Fibroblast of skin of back (primary cell): Measurements from ENCODE around the gene EIF3B.
A peak's percentile ranks its signal among the peaks of the same experiment; 100 is the strongest.
"Not testable (repeated sequence)": the region's sequence is repeated elsewhere in the genome, so short reads cannot be mapped to it uniquely, and the experiment has no call there.

ENCODE experiments used
- DNase-seq: peaks from one replicate; pipeline ENCODE4 v3.0.0-alpha.2; 2013

The EIF3B gene

DNA sequence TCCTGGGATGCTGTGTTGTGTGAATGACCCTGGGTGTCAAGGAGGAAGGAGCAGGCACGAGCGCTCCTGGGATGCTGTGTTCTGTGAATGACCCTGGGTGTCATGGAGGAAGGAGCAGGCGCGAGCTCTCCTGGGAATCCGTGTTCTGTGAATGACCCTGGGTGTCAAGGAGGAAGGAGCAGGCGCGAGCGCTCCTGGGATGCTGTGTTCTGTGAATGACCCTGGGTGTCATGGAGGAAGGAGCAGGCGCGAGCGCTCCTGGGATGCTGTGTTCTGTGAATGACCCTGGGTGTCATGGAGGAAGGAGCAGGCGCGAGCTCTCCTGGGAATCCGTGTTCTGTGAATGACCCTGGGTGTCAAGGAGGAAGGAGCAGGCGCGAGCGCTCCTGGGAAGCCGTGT lies 22.9 kb downstream of the EIF3B start:
- not testable (repeated sequence) for DNase-seq

DNA sequence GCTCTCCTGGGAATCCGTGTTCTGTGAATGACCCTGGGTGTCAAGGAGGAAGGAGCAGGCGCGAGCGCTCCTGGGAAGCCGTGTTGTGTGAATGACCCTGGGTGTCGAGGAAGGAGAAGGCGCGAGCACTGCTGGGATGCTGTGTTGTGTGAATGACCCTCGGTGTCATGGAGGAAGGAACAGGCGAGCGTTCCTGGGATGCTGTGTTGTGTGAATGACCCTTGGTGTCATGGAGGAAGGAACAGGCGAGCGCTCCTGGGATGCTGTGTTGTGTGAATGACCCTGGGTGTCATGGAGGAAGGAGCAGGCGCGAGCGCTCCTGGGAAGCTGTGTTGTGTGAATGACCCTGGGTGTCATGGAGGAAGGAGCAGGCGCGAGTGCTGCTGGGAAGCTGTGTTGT lies 23.5 kb downstream of the EIF3B start:
- DNase-seq: not testable (repeated sequence)

DNA sequence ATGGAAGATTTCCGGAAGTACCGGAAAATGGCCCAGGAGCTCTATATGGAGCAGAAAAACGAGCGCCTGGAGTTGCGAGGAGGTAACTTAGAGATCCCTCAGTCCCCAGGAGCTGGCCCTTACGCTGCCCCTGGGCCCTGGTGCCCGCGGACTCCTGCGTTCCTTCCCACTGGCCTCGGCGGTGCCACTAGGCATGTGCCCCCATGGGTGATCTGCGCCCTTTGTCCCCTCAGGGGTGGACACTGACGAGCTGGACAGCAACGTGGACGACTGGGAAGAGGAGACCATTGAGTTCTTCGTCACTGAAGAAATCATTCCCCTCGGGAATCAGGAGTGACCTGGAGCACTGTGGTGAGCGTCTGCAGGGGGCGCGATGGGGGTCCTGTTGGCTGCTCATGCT lies 24.5 kb downstream of the EIF3B start:
- no peak for DNase-seq

DNA sequence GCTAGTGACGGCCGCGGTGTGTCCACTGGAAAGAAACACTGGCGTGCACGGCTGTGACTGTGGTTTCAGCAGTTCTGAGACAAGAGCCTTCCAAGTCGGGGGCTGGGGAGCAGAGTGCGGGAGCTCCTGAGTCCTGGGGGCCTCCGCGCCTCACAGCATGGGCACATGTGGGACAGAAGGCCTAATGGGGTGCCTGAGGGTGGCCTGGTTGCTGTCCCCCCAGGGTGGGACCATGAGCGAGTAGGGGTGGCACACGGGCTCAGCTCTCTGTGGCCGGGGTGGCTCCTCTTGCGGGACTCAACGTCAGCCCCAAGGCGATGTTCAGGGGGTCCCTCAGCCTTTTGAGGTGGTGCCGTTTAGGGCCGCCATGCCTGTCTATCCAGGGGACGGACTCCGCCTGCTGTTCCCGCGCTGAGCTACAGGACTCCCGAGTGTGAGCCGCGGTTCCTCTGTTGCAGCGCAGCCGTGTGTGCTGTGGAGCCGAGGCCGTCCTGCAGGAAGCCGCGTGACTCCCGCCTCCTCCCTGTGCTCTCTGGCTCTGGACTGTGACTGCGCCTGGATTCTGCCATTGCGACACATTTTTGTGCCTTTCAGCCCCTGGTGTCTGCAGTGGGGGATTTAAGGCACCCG lies 25.3 kb downstream of the EIF3B start:
- no peak for DNase-seq

DNA sequence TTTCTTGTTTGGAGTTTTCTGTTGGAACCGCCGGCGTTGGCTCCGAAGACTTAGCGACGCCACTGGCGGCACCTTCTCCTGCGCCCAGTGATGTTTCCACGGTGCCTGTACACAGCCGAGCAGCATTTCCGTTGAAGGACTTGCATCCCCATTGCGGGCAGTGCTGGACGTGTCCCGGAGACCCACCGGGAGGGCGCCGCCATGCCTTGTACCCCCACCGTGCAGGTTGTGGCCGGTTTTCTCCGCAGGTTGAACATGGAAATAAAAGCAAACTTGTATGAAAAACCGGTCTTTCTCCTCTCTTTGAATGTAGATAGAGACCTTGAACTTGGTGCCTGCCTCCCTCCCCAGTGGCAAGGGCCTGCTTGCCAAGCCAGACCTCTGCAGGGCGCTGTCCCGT lies 25.8 kb downstream of the EIF3B start:
- DNase-seq: no peak

DNA sequence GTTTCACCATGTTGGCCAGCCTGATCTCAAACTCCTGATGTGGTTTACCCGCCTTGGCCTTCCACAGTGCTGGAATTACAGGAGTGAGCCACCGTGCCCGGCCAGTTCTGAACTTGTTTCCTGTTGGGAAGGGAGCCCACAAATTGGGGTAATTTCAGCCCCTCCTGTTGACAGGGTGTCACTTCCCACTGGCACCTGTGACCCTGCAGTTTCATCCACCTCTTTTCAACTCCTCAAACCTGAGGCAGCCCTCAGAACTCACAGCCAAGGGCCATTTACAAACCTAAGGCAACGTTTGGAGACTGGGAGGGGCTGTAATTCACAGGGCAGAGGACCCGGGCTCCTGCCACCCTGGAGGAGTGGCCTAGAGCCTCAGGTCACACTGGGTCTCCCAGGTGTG lies 26.6 kb downstream of the EIF3B start:
- DNase-seq: no peak

DNA sequence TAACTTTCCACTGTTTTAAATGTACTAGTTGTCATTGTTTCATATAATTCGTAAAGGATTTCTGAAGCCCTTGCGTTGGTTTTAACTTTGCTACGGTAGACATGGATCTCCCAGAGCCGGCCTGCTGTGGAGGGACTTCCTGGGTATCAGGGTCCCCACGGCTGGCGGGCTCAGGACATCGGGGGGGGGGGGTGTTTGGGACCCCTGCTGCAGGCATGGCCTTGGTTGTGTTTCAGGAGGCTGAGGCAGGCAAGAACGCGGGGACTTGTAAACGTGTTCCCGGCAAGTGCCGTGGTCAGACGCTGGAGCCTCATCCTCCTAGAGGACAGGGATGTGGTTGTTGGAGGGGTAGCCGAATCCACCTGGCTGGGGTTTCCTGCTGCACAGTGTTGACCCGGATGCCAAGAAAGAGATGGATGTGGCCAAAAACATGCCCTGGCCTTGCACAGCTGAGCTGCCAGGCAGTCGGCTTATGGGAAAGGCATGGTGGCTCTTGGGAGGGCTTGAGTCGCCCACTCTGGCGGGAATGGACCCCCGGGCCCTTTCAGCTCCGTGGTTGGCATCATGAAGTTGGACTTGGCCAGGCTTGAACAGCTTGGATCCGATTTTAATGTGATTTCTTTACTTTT lies 27.4 kb downstream of the EIF3B start:
- DNase-seq: no peak

DNA sequence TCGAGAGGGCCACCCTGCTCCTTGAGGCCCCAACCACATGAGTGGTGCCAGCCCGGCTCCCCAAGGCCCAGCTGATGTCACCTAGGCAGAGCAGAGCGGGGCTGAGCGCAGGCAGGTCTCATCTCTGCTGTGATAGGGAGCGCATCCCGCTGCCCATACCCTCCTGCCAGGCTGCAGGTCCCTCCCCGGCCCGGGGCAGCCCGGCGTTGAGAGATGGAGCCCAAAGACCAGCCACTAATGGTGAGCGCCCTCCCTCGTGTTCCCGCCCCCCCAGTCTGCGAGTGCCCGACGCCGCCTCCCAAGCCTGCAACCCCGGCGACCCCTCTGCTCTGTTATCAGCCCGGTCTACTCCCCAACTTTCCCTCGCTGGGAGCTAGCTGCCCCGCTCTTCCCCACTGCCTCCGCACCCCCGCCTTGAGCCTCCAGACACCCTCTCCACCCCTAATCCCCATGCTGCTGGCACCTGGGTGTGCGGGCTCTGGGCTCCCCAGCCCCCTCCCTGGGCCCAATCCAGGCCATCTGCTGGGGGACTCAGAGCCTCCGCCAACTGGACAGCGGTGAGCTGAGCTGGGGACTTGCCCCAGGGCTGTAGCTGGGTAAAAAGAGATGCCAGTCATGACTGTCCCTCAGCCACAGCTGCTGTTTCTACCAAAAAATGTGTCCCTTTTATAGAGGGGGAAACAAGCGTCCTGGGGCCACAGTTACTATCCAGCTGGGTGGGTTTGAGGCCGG lies 29.1 kb downstream of the EIF3B start:
- DNase-seq: no peak

DNA sequence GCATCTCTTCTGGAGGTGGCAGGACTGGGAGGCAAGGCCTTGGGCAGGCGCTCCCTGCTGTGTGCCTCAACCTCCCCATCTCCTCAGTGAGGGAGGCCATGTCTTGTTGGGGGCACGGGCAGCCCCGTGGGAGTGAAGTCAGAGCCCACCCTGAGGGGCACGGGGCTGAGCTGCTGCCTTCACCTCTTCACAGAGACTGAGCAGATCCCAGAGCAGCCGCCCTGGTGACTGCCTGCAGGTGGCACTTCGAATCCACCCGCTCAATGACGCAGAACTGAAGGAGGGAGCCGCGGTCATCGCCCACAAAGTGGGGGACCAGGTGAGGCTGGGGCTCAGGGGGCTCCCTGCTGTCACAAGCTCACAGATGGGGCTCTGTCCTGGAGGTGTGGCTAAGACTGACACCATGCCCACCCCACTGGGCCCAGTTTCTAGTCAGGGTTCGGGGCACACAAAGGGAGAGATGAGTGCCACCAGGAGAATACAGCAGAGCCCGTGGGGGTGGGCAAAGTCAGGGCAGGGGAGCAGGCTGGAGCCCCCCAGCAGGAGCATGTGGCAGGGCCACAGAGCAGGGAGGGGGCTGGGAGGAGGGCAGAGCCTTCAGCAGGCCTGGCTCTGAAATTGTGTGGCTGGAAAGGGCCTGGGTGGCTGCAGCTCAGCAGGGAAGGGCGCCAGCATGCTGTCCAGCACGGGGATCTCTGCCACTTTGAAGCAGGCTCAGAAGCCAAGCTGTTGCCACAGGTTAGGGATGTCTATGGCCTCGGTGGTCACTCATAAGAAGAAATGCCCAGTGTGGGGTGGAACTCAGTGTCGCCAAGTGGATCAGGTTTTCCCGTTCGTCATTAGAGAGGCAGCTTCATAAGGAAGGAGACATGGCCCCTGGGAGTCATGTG lies 30.0 kb downstream of the EIF3B start:
- DNase-seq: no peak

DNA sequence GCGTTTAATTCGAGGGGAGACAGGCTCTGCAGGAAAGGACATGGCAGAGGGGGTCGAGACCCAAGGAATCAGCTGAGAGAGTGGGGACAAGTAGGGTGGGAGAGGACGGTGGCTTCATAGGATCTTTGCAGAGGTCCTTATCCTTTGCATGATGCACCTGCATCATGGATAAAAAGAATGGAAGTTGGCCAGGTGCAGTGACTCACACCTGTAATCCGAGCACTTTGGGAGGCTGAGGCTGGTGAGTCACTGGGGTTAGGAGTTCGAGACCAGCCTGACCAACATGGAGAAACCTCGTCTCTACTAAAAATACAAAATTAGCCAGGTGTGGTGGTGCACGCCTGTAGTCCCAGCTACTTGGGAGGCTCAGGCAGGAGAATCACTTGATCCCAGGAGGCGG lies 31.5 kb downstream of the EIF3B start:
- not testable (repeated sequence) for DNase-seq

DNA sequence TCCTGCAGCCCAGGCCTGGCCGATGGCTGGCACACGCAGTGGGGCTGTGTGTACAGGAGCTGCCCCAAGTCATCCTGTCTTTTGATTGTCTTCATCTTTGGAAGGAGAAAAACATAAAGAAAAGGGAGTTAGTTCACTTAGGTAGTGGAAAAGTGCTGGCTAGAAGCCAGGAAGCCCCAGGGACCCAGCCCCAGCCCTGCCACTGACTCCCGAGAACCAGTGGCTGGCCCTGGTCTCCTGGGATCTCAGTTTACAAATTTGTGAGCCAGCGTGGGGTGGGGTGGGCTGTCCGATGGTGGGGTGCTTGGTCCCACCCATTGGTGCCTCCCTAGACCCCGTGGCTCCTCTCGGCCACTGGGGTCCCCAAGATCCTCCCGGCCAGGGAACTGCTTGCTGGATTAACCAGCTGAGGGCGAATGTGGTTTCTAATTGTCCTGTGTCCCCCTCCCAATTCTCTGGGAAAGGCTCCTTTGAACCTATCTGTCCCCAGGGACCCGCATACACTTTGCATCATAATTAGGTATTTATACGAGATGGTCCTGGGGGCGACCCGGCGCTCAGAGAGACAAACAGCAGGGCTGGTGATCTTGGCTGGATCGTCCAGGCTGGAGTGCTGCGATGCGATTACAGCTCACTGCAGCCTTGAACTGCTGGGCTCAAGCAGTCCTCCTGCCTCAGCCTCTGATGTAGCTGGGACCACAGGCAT lies 32.5 kb downstream of the EIF3B start:
- DNase-seq: no peak

DNA sequence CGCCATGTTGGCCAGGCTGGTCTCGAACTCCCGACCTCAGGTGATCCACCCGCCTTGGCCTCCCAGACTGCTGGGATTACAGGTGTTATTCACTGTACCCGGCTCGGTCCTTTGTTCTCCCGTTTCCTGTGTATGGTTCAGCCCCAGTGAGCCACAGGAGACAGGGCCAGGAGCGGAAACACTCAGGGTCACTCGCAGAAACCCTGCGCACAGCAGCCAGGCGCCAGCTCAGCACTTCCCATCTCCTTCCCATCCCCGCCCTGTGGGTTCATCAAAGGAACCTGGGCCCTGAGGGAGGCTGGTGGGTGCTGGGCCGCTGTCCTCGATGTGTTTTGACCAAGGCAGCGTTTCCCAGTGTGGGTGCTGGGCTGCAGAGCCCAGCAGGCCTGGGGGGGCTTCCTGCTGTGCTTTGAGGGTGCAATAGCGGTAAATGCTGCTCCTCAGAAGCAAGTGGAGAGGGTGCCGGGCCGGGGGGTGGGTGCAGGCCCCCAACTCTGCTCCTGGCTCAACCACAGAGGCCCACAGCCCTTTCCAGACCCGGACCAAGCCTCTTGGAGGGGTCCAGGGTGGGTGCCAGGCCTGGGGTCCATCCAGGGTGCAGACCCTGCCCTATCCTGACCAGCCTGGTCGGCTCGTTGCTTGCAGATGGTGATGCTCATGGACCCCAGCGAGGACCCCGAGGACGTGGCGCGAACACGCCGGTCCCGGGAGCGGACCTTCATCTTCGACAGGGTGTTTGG lies 33.4 kb downstream of the EIF3B start:
- DNase-seq: no peak

DNA sequence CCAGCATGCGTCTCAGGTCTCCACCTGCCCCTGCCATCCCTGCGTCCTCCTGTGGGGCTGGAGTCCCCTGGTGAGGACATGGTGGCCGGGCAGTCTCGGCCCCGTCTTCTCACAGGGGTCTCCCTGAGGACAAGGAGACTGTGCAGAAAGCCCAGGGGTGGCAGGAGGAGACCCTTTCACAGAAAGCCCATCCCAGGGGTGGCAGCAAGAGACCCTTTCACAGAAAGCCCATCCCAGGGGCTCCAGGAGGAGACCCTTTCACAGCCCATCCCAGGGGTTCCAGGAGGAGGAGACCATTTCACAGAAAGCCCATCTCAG lies 34.0 kb downstream of the EIF3B start:
- DNase-seq: no peak

DNA sequence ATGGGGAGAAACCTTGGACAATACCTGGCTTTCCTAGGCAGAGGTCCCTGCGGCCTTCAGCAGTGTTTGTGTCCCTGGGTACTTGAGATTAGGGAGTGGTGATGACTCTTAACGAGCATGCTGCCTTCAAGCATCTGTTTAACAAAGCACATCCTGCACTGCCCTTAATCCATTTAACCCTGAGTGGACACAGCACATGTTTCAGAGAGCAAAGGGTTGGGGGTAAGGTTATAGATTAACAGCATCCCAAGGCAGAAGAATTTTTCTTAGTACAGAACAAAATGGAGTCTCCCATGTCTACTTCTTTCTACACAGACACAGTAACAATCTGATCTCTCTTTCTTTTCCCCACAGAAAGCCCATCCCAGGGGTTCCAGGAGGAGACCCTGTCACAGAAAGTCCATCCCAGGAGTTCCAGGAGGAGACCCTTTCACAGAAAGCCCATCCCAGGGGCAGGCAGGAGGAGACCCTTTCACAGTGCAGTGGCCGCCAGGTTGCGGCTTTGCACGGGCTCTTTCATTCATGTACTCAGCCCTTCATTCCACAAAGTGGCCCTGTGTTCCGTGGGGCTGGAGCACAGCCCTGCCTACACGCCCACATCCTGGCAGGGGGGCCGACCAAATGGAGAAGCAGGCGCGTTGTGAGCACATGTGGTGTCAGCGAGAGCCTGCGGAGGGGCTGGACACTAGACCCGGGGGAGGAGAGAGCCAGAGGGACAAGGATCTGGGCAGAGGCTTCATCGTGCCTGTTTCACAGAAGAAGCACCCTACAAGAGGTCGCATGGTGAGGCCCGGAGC lies 35.6 kb downstream of the EIF3B start:
- peak; percentile 40 for DNase-seq

DNA sequence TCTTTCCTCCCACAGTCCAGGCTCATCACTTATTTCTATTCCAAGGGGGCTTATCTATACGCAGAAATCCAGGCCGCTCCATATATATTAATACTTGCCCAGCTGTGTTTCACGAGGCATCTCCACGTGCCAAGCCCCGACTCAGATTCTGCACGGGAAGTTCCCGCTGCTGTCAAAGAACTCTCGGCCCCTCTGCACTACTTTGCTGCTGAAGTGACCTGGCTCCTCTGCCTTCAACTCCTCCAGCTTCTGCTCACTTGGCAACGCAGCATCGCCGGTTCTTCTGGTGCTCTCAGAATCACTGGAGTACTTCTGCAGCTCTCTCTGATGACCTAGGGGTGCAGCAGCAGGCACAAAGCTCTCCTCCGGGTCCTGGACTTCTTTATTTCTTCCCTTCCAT lies 39.1 kb downstream of the EIF3B start:
- no peak for DNase-seq

DNA sequence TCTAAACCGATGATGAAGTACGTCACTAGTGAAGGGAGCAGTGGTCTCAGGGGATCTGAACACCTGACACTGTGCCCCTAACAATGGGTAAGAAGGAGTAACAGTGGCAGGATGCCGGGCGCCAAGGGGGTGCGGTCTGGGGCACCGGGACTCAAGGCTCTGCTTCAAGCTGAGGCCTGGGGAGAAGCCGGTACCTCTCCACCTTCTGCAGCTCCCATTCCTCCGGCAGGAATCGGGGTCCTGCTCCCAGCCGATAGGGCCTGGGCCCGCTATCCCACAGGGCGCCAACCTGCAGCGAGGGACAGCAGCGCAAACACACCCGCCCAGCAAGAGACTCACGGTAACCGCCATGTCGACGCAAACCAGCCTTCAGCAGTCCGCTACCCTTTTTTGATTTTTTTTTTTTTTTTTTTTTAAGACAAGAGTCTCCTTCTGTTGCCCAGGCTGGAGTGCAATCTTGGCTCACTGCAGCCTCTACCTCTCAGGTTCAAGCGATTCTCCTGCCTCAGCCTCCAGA lies 40.0 kb downstream of the EIF3B start:
- DNase-seq: no peak

DNA sequence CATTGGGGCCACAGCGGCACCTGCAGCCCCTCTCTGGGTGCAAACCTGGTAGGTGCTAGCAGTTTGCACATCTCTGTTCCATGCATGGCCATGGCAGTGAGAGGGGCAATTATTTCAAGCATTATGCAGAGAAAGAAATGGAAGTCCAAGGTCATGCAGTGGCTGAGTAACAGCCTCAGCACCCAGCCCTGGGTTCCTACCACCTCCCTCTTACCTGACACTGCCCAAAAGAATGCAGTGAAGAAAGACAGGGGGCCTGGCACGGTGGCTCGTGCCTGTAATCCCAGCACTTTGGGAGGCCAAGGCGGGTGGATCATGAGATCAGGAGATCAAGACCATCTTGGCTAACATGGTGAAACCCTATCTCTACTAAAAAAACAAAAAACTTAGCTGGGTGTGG lies 43.9 kb downstream of the EIF3B start:
- DNase-seq: no peak

DNA sequence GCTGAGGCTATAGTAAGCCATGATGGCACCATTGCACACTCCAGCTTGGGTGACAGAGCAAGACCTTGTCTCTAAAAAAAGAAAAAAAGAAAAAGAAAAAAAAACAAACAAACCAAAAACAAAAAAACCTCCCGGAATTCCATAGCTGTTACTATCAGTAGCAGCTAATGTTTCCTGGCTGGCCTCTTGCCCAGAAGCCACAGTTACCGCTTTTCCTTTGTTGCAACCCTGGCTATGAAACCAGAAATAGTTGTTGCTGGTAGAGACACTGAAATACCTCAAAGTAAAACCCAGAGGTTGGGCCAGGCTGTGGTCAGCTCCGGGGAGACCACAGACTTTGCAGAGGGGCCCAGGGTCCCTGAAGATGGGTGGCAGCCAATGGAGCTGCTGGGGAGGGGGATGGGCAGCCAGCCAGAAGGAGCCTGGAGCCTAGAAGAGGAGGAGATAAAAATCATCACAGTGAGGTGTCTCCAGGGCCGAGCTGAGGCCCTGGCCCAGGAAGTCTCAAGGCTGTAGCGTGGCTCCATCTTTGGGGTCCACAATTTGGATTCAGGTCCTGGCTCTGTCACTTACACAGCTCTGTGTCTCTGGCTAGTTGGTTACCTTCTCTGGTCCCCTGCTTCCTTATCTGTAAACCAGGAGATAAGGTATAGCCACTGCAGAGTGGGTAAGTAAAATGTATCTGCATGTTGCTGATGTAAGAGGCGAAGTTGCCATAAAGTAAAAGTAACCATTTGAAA lies 45.4 kb downstream of the EIF3B start:
- DNase-seq: peak; percentile 97

DNA sequence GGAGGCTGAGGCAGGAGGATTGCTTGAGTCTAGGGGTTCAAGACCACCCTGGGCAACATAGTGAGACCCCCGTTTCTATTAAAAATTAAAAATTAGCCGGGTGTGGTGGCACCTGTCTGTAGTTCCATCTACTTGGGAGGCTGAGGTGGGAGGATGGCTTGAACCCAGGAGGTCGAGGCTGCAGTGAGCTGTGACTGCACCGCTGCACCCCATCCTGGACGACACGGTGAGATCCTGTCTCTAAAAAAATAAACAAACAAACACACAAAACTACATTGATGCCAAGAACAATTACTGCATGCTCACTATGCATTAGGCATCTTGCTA lies 48.0 kb downstream of the EIF3B start:
- no peak for DNase-seq
